ENCODE results near the gene ATP7B. TPM values are rescaled to one million over a fixed set of nuclear protein-coding genes. Genes with fewer than 3 reads are reported as not detected.

ATP7B gene
- total RNA-seq, 1 experiment from 2014 or later = 11.6 TPM

- TF ChIP-seq STAT6 (CRISPR knock-in tag; conservative IDR thresholded peaks at IDR 0.05; ENCODE audit: low read depth) (no peak), KAT7 (CRISPR knock-in tag; IDR thresholded peaks at IDR 0.05; ENCODE audit: borderline replicate concordance) (no peak), ZNF219 (CRISPR knock-in tag; IDR thresholded peaks at IDR 0.05; ENCODE audit: borderline replicate concordance) (no peak), NFE2L1 (CRISPR knock-in tag; IDR thresholded peaks at IDR 0.05) (no peak), IRF1 (CRISPR knock-in tag; IDR thresholded peaks at IDR 0.05) (no peak), NR1H2 (CRISPR knock-in tag; IDR thresholded peaks at IDR 0.05) (no peak), ARID4B (CRISPR knock-in tag; IDR thresholded peaks at IDR 0.05; ENCODE audit: borderline replicate concordance) (no peak), FOXK1 (CRISPR knock-in tag; IDR thresholded peaks at IDR 0.05) (no peak), FOXP4 (CRISPR knock-in tag; IDR thresholded peaks at IDR 0.05) (no peak), ESRRA (CRISPR knock-in tag; IDR thresholded peaks at IDR 0.05; ENCODE audit: borderline replicate concordance) (no peak), PREB (CRISPR knock-in tag; IDR thresholded peaks at IDR 0.05; ENCODE audit: borderline replicate concordance) (no peak), AR (CRISPR knock-in tag; IDR thresholded peaks at IDR 0.05) (no peak)
- no peak overlapping the region for H3K4me3 Mint-ChIP-seq
- ATAC-seq (no peak), DNase-seq (ENCODE audit: low spot score) (no peak)
- ChIA-PET POLR2A (interaction anchor here (0.6 kb wide), 1 partner anchor 9 kb away, joined by 4 read pairs; no protein-coding TSS in a partner anchor), CTCF (interaction anchor here (1.9 to 2.5 kb wide), 3 partner anchors 10 to 27 kb away, joined by 6 to 15 read pairs (median 14); no protein-coding TSS in a partner anchor)
- H3K36me3 Mint-ChIP-seq = no peaks in the 10 kb centered on the region
- no peak overlapping the region for H3K27ac Mint-ChIP-seq
- H3K9me3 Mint-ChIP-seq = no peaks in the 10 kb centered on the region
- H3K27me3 Mint-ChIP-seq (ENCODE audit: low read depth) = no peaks in the 10 kb centered on the region
- no peaks in the 10 kb centered on the region for H3K4me1 Mint-ChIP-seq
Observed at GRCh38 chr13:51921790-51922740, 89.2 kb downstream of the ATP7B start.
